HepG2 (cell line): Measurements from ENCODE around the gene DLG1. TPM values are rescaled to one million over a fixed set of nuclear protein-coding genes. Genes with fewer than 3 reads are reported as not detected.

Experiments used
- ARID2 ChIP-seq: sonication (generic); formaldehyde crosslinking; IDR thresholded peaks from 2 replicates; pipeline ENCODE4 v1.8.1; 2022; ENCODE audit warnings: mild to moderate bottlenecking, missing genetic modification reagents, borderline replicate concordance
- CBX5 ChIP-seq: sonication (generic); formaldehyde crosslinking; IDR thresholded peaks from 2 replicates; pipeline ENCODE4 v1.4.0; 2020; ENCODE audit warnings: missing genetic modification reagents, borderline replicate concordance
- CHD4 ChIP-seq: fragments of 200-600 bp; sonication (generic); IDR thresholded peaks from 2 replicates; pipeline ENCODE4 v1.7.0; 2017; ENCODE audit warnings: mild to moderate bottlenecking, low read length, borderline replicate concordance
- HNF4G ChIP-seq, 2 experiments: sonication (generic) in 1 of 2; formaldehyde crosslinking in 1 of 2; IDR thresholded peaks; 2 replicates each; pipeline versions ENCODE4 v1.4.0 to v1.6.1; 2011 to 2020; ENCODE audit warnings: borderline replicate concordance in 2 of 2, low read depth in 2 of 2, mild to moderate bottlenecking in 2 of 2, low read length in 1 of 2, missing genetic modification reagents in 1 of 2, moderate library complexity in 1 of 2
- MAZ ChIP-seq, 2 experiments: sonication (generic) in 1 of 2; formaldehyde crosslinking in 1 of 2; IDR thresholded peaks; 2 replicates each; pipeline versions ENCODE4 v1.5.0 to v1.6.1; 2012 to 2020; ENCODE audit warnings: low read depth in 2 of 2, mild to moderate bottlenecking in 2 of 2, borderline replicate concordance in 1 of 2, improper control_type of control experiment in 1 of 2, low read length in 1 of 2, missing genetic modification reagents in 1 of 2, moderate library complexity in 1 of 2
- REL ChIP-seq: sonication (generic); formaldehyde crosslinking; conservative IDR thresholded peaks from 2 replicates; pipeline ENCODE4 v1.8.0; 2022; ENCODE audit warnings: mild to moderate bottlenecking, missing genetic modification reagents, moderate library complexity
- SETDB1 ChIP-seq: sonication (generic); formaldehyde crosslinking; IDR thresholded peaks from 2 replicates; pipeline ENCODE4 v1.5.1; 2020; ENCODE audit warnings: missing genetic modification reagents, mild to moderate bottlenecking, borderline replicate concordance
- SMAD1 ChIP-seq: sonication (generic); formaldehyde crosslinking; IDR thresholded peaks from 2 replicates; pipeline ENCODE4 v1.4.0; 2020; ENCODE audit warnings: missing genetic modification reagents, low read depth, mild to moderate bottlenecking, borderline replicate concordance
- SOX6 ChIP-seq, 2 experiments: fragments of 450-650 bp in 1 of 2; sonication (generic) in 1 of 2; formaldehyde crosslinking in 1 of 2; IDR thresholded peaks; 2 replicates each; pipeline versions ENCODE4 v1.4.0 to v1.6.1; 2017 to 2020; ENCODE audit warnings: antibody characterized with exemption in 1 of 2, mild to moderate bottlenecking in 1 of 2, missing genetic modification reagents in 1 of 2
- ZMAT3 ChIP-seq: sonication (generic); formaldehyde crosslinking; conservative IDR thresholded peaks from 2 replicates; pipeline ENCODE4 v1.7.0; 2021; ENCODE audit warnings: missing genetic modification reagents
- ZNF331 ChIP-seq: sonication (generic); formaldehyde crosslinking; IDR thresholded peaks from 2 replicates; pipeline ENCODE4 v1.4.0; 2020; ENCODE audit warnings: missing genetic modification reagents
- ZNF350 ChIP-seq: sonication (generic); formaldehyde crosslinking; IDR thresholded peaks from 2 replicates; pipeline ENCODE4 v1.4.0; 2020; ENCODE audit warnings: mild to moderate bottlenecking, low read depth, missing genetic modification reagents, borderline replicate concordance
- ZNF605 ChIP-seq: sonication (generic); formaldehyde crosslinking; IDR thresholded peaks from 2 replicates; pipeline ENCODE4 v1.8.0; 2022; ENCODE audit warnings: mild to moderate bottlenecking, missing genetic modification reagents
- ZNF614 ChIP-seq: IDR thresholded peaks from 2 replicates; pipeline ENCODE4 v1.6.1; 2018; ENCODE audit warnings: missing biosample characterization, missing genetic modification reagents, inconsistent platforms, borderline replicate concordance
- ZNF7 ChIP-seq: IDR thresholded peaks from 2 replicates; pipeline ENCODE4 v1.6.1; 2016; ENCODE audit warnings: missing biosample characterization, missing genetic modification reagents
- polyA plus RNA-seq, 8 experiments: library from polyadenylated mRNA; depleted of rRNA in 3 of 8; stranded (reverse) in 7 of 8; unstranded in 1 of 8; fragments of >200 nt; fragmentation: Illumina TruSeq in 4 of 8; extraction: Trizol in 4 of 8; gene quantifications; 2 replicates each; pipeline versions ENCODE4 v1.2.1 to v1.2.3, GENCODE V29; 2011 to 2016; ENCODE audit warnings: low read depth in 4 of 8, missing spikeins in 1 of 8, mixed read lengths in 1 of 8; ENCODE audit not compliant: insufficient read depth in 1 of 8
- total RNA-seq, 5 experiments: library from RNA; depleted of rRNA; stranded (reverse); fragments of >200 nt; fragmentation: Illumina TruSeq; extraction: Trizol; gene quantifications; 2 replicates each; pipeline ENCODE4 v1.2.3, GENCODE V29; 2016; ENCODE audit warnings: low read depth in 1 of 5
- TF ChIP-seq, protein P1 (sequence below): sonication (generic); formaldehyde crosslinking; IDR thresholded peaks from 2 replicates; pipeline ENCODE4 v1.4.0; 2020; ENCODE audit warnings: missing genetic modification reagents
- TF ChIP-seq, protein P2 (sequence below): sonication (generic); formaldehyde crosslinking; IDR thresholded peaks from 2 replicates; pipeline ENCODE4 v1.5.1; 2020; ENCODE audit warnings: missing genetic modification reagents, mild to moderate bottlenecking, borderline replicate concordance
- TF ChIP-seq, protein P3 (sequence below): sonication (generic); formaldehyde crosslinking; IDR thresholded peaks from 2 replicates; pipeline ENCODE4 v1.4.0; 2020; ENCODE audit warnings: missing genetic modification reagents
- TF ChIP-seq, protein P4 (sequence below): sonication (generic); formaldehyde crosslinking; conservative IDR thresholded peaks from 2 replicates; pipeline ENCODE4 v1.8.0; 2022; ENCODE audit warnings: missing genetic modification reagents
- TF ChIP-seq, protein P5 (sequence below): sonication (generic); formaldehyde crosslinking; IDR thresholded peaks from 2 replicates; pipeline ENCODE4 v1.8.0; 2023; ENCODE audit warnings: mild to moderate bottlenecking, missing genetic modification reagents

Gene DLG1
- total and polyA plus RNA-seq, 2 of the 13 experiments (the other 11 are each of a cell fraction or from before 2014, with no cell fraction given), result 30.5 to 104 TPM

DNA sequence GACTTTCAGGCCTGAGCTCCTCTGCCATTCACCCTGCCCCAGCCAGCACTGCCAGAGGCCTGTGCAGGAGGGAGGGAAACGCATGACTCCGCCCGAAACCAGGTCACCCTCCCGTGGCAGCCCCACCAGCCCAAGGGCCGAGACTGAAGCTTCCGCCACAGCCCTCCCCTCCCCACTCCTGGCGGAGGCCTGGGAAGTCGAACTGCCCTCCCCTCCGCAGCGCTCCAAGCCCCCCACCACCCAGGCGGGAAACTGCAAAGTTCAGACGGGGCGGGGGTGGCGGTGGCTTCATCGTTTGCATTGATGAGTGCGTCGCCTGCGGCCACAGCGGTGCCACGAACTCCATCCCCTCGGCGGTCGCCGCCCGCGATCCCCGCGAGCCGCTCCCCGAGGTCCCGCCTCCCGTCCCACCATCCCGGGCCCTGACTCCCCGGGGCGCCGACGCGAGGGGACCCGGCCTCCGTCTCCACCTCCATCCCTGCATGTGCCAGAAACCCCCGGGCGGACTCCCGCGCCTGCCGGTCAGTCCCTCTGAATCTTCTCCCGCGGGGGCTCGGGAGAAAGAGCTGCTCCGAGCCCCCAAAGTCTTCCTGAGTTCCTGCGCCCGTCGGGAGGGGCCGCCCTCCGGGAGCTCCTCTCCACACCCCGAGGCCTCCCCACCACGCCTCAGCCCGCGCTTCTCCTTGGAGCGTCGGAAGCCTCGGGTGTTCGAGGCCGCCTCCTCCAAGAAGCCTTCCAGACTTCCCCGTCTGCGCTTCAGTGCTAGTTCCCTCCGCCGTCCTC, 269.5 kb downstream of the DLG1 start (continued):
- TF ChIP-seq, protein P1, sequence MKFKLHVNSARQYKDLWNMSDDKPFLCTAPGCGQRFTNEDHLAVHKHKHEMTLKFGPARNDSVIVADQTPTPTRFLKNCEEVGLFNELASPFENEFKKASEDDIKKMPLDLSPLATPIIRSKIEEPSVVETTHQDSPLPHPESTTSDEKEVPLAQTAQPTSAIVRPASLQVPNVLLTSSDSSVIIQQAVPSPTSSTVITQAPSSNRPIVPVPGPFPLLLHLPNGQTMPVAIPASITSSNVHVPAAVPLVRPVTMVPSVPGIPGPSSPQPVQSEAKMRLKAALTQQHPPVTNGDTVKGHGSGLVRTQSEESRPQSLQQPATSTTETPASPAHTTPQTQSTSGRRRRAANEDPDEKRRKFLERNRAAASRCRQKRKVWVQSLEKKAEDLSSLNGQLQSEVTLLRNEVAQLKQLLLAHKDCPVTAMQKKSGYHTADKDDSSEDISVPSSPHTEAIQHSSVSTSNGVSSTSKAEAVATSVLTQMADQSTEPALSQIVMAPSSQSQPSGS (CRISPR knock-in tag), result no peak
- no peak for TF ChIP-seq SOX6 (IDR thresholded peaks at IDR 0.05)
- TF ChIP-seq SOX6 (CRISPR knock-in tag; IDR thresholded peaks at IDR 0.05), result 0 out of 2 replicates have a peak, but pooled peaks have one; percentile 12
- TF ChIP-seq, protein P2, sequence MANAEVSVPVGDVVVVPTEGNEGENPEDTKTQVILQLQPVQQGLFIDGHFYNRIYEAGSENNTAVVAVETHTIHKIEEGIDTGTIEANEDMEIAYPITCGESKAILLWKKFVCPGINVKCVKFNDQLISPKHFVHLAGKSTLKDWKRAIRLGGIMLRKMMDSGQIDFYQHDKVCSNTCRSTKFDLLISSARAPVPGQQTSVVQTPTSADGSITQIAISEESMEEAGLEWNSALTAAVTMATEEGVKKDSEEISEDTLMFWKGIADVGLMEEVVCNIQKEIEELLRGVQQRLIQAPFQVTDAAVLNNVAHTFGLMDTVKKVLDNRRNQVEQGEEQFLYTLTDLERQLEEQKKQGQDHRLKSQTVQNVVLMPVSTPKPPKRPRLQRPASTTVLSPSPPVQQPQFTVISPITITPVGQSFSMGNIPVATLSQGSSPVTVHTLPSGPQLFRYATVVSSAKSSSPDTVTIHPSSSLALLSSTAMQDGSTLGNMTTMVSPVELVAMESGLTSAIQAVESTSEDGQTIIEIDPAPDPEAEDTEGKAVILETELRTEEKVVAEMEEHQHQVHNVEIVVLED (CRISPR knock-in tag), result no peak
- TF ChIP-seq HNF4G (IDR thresholded peaks at IDR 0.05; ENCODE audit: borderline replicate concordance, low read depth, low read length), result no peak
- no peak for TF ChIP-seq HNF4G (CRISPR knock-in tag; IDR thresholded peaks at IDR 0.05; ENCODE audit: borderline replicate concordance, low read depth)
- no peak; the same call in 1 of the 2 replicates for TF ChIP-seq ZNF605
- TF ChIP-seq ZNF350 (CRISPR knock-in tag), result no peak
- no peak for TF ChIP-seq ZNF7 (CRISPR knock-in tag)
- TF ChIP-seq, protein P3, sequence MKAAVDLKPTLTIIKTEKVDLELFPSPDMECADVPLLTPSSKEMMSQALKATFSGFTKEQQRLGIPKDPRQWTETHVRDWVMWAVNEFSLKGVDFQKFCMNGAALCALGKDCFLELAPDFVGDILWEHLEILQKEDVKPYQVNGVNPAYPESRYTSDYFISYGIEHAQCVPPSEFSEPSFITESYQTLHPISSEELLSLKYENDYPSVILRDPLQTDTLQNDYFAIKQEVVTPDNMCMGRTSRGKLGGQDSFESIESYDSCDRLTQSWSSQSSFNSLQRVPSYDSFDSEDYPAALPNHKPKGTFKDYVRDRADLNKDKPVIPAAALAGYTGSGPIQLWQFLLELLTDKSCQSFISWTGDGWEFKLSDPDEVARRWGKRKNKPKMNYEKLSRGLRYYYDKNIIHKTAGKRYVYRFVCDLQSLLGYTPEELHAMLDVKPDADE (CRISPR knock-in tag), result no peak
- TF ChIP-seq CBX5, result no peak
- TF ChIP-seq ZMAT3 (CRISPR knock-in tag), result no peak
- TF ChIP-seq, protein P4, sequence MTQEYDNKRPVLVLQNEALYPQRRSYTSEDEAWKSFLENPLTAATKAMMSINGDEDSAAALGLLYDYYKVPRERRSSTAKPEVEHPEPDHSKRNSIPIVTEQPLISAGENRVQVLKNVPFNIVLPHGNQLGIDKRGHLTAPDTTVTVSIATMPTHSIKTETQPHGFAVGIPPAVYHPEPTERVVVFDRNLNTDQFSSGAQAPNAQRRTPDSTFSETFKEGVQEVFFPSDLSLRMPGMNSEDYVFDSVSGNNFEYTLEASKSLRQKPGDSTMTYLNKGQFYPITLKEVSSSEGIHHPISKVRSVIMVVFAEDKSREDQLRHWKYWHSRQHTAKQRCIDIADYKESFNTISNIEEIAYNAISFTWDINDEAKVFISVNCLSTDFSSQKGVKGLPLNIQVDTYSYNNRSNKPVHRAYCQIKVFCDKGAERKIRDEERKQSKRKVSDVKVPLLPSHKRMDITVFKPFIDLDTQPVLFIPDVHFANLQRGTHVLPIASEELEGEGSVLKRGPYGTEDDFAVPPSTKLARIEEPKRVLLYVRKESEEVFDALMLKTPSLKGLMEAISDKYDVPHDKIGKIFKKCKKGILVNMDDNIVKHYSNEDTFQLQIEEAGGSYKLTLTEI (CRISPR knock-in tag), result no peak
- TF ChIP-seq REL (CRISPR knock-in tag), result no peak
- TF ChIP-seq, protein P5, sequence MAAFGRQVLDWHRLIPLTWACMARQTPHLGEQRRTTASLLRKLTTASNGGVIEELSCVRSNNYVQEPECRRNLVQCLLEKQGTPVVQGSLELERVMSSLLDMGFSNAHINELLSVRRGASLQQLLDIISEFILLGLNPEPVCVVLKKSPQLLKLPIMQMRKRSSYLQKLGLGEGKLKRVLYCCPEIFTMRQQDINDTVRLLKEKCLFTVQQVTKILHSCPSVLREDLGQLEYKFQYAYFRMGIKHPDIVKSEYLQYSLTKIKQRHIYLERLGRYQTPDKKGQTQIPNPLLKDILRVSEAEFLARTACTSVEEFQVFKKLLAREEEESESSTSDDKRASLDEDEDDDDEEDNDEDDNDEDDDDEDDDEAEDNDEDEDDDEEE (CRISPR knock-in tag), result no peak
- TF ChIP-seq SMAD1 (CRISPR knock-in tag), result no peak
- TF ChIP-seq ZNF331 (CRISPR knock-in tag), result no peak
- no peak for TF ChIP-seq CHD4
- no peak; the same call in 1 of the 2 replicates for TF ChIP-seq MAZ (IDR thresholded peaks at IDR 0.05; ENCODE audit: borderline replicate concordance, low read depth, low read length)
- 0 out of 2 replicates have a peak, but pooled peaks have one; percentile 26 for TF ChIP-seq MAZ (CRISPR knock-in tag; IDR thresholded peaks at IDR 0.05; ENCODE audit: low read depth)
- no peak for TF ChIP-seq SETDB1 (CRISPR knock-in tag)
- no peak for TF ChIP-seq ZNF614 (CRISPR knock-in tag)
- no peak for TF ChIP-seq ARID2 (CRISPR knock-in tag)
